Smooth muscle cell of the brain vasculature (primary cell): ENCODE data around the gene CCR5.
"Not testable (repeated sequence)": the region's sequence is repeated elsewhere in the genome, so short reads cannot be mapped to it uniquely, and the experiment has no call there.

Source experiments
- DNase-seq: peaks from one replicate; pipeline ENCODE4 v3.0.0-alpha.2; 2012; ENCODE audit warnings: low read depth, low spot score

CCR5 gene

GRCh38 chr3:46370839-46371518 is at the start of gene CCR5:
Gene CCR5 (plus strand): TSS chr3:46370946. CDS start chr3:46372903, 1,957 bp downstream.
- no peak for DNase-seq

- DNase-seq: no peak
Observed at GRCh38 chr3:46321461-46322104, 49.2 kb upstream of the CCR5 start.

- DNase-seq: no peak
Observed at GRCh38 chr3:46324036-46324435, 46.7 kb upstream of the CCR5 start.

- no peak for DNase-seq
Observed at GRCh38 chr3:46325645-46326300, 45.0 kb upstream of the CCR5 start.

- not testable (repeated sequence) for DNase-seq
Observed at GRCh38 chr3:46330676-46331075, 40.1 kb upstream of the CCR5 start.

- no peak for DNase-seq
Observed at GRCh38 chr3:46334741-46335478, 35.8 kb upstream of the CCR5 start.

GRCh38 chr3:46335541-46335940 is 35.2 kb upstream of the CCR5 start:
- DNase-seq: no peak

- DNase-seq: no peak
Observed at GRCh38 chr3:46337911-46338310, 32.8 kb upstream of the CCR5 start.

- DNase-seq: no peak
Observed at GRCh38 chr3:46338840-46339239, 31.9 kb upstream of the CCR5 start.

- DNase-seq: no peak
Observed at GRCh38 chr3:46344476-46344875, 26.3 kb upstream of the CCR5 start.

GRCh38 chr3:46348823-46349482 is 21.8 kb upstream of the CCR5 start:
- no peak for DNase-seq

- no peak for DNase-seq
Observed at GRCh38 chr3:46349484-46350261, 21.1 kb upstream of the CCR5 start.

GRCh38 chr3:46350262-46350565 is 20.5 kb upstream of the CCR5 start:
- no peak for DNase-seq

GRCh38 chr3:46351646-46352045 is 19.1 kb upstream of the CCR5 start:
- DNase-seq: no peak

- no peak for DNase-seq
Observed at GRCh38 chr3:46353090-46353489, 17.7 kb upstream of the CCR5 start.

GRCh38 chr3:46353647-46354410 is 16.9 kb upstream of the CCR5 start, which contains the start of gene CCR2:
Gene CCR2 (plus strand): TSS chr3:46354111. CDS start chr3:46357528, 3,417 bp downstream.
- DNase-seq: no peak

GRCh38 chr3:46354478-46354877 is 16.3 kb upstream of the CCR5 start:
- DNase-seq: no peak

- no peak for DNase-seq
Observed at GRCh38 chr3:46354984-46355383, 15.8 kb upstream of the CCR5 start.

GRCh38 chr3:46356276-46356675 is 14.5 kb upstream of the CCR5 start:
- no peak for DNase-seq

- DNase-seq: no peak
Observed at GRCh38 chr3:46356909-46357308, 13.8 kb upstream of the CCR5 start.
